OCI-LY3 (cell line): ENCODE measurements around the gene CD151.

Experiments
- H2AFZ ChIP-seq: fragments of 200-600, 300-600 bp; shearing (Covaris generic); 2 replicates; pipeline ENCODE4 v1.6.0; 2014; ENCODE audit warnings: antibody characterized with exemption, low read depth, low read length
- H3K27ac ChIP-seq: fragments of 200-600, 300-600 bp; sonication (generic); 2 replicates; pipeline ENCODE4 v1.5.1; 2014; ENCODE audit warnings: mild to moderate bottlenecking, low read length, moderate library complexity, mixed read lengths
- H3K27me3 ChIP-seq: fragments of 200-600, 300-600 bp; sonication (generic); 2 replicates; pipeline ENCODE4 v1.6.1; 2014; ENCODE audit warnings: low read depth, low read length, mixed read lengths
- H3K36me3 ChIP-seq: fragments of 200-600, 300-600 bp; sonication (generic); replicated peaks from 2 replicates; pipeline ENCODE3; 2014; ENCODE audit warnings: low read depth, low read length, mixed read lengths
- H3K4me1 ChIP-seq: fragments of 300-600, 200-600 bp; sonication (generic); 2 replicates; pipeline ENCODE4 v1.6.1; 2014; ENCODE audit warnings: low read length, mixed read lengths
- H3K4me2 ChIP-seq: fragments of 200-600, 300-600 bp; sonication (generic); 2 replicates; pipeline ENCODE4 v1.6.1; 2014; ENCODE audit warnings: low read length, mixed read lengths
- H3K4me3 ChIP-seq: fragments of 300-600, 200-600 bp; sonication (generic); 2 replicates; pipeline ENCODE4 v1.5.1; 2014; ENCODE audit warnings: antibody characterized with exemption, mild to moderate bottlenecking, low read length, moderate library complexity
- H3K79me2 ChIP-seq: fragments of 300-600, 200-600 bp; shearing (Covaris generic); 2 replicates; pipeline ENCODE4 v1.6.1; 2014; ENCODE audit warnings: mild to moderate bottlenecking, low read length, mixed read lengths
- H3K9ac ChIP-seq: fragments of 300-600, 200-600 bp; shearing (Covaris generic); 2 replicates; pipeline ENCODE4 v1.6.0; 2014; ENCODE audit warnings: mild to moderate bottlenecking, low read length, moderate library complexity
- H3K9me3 ChIP-seq: fragments of 200-600, 300-600 bp; shearing (Covaris generic); 2 replicates; pipeline ENCODE4 v1.6.1; 2014; ENCODE audit warnings: low read length, mixed read lengths; ENCODE audit not compliant: insufficient read depth
- H4K20me1 ChIP-seq: fragments of 200-600, 300-600 bp; sonication (generic); 2 replicates; pipeline ENCODE4 v1.6.1; 2016; ENCODE audit warnings: low read length, mixed read lengths; ENCODE audit not compliant: insufficient read depth
- EZH2phosphoT487 ChIP-seq: fragments of 200-600 bp; shearing (Covaris generic); IDR thresholded peaks from 2 replicates; pipeline ENCODE4 v1.6.1; 2018; ENCODE audit warnings: antibody characterized with exemption, mixed run types, low read depth
- TF ChIP-seq, protein P1 (sequence below): fragments of 200-600, 300-600 bp; sonication (generic); IDR thresholded peaks from 2 replicates; pipeline ENCODE4 v1.5.1; 2014; ENCODE audit warnings: antibody characterized with exemption, low read length, low read depth

The CD151 gene

DNA sequence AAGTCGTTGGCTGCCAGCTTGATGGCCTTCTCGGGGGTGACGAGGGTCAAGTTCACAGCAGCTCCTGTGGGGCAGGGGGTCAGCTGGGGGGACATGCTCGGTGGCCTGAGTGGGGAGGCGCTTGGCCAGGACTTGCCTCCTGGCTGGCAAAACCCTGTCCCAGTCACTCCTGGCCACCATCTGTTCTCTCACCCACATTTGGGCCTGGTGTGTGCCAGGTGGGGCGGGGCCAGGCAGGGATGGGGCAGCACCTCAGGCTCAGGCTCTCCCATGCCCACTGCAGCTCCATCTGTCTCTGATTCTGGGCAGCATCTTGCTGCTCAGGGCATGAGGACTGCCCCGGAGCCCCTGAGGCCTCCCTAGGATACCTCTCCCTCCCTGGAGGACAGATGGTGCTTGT is 39.2 kb upstream of the CD151 start:
- no peak for TF ChIP-seq EZH2phosphoT487
- TF ChIP-seq, protein P1, sequence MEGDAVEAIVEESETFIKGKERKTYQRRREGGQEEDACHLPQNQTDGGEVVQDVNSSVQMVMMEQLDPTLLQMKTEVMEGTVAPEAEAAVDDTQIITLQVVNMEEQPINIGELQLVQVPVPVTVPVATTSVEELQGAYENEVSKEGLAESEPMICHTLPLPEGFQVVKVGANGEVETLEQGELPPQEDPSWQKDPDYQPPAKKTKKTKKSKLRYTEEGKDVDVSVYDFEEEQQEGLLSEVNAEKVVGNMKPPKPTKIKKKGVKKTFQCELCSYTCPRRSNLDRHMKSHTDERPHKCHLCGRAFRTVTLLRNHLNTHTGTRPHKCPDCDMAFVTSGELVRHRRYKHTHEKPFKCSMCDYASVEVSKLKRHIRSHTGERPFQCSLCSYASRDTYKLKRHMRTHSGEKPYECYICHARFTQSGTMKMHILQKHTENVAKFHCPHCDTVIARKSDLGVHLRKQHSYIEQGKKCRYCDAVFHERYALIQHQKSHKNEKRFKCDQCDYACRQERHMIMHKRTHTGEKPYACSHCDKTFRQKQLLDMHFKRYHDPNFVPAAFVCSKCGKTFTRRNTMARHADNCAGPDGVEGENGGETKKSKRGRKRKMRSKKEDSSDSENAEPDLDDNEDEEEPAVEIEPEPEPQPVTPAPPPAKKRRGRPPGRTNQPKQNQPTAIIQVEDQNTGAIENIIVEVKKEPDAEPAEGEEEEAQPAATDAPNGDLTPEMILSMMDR, result no peak
- H3K4me3 ChIP-seq, result no peak overlapping the region
- peaks cover 11% of the 10 kb centered on the region; the same call in 1 of the 2 replicates for H4K20me1 ChIP-seq
- peaks cover 34% of the 10 kb centered on the region for H3K79me2 ChIP-seq
- H2AFZ ChIP-seq, result no peak overlapping the region
- H3K36me3 ChIP-seq, result peaks cover 3% of the 10 kb centered on the region
- H3K4me2 ChIP-seq, result no peak overlapping the region
- no peaks in the 10 kb centered on the region for H3K9me3 ChIP-seq
- H3K4me1 ChIP-seq, result peaks cover 14% of the 10 kb centered on the region
- H3K27me3 ChIP-seq, result no peaks in the 10 kb centered on the region
- H3K27ac ChIP-seq, result no peak overlapping the region
- no peak overlapping the region for H3K9ac ChIP-seq

DNA sequence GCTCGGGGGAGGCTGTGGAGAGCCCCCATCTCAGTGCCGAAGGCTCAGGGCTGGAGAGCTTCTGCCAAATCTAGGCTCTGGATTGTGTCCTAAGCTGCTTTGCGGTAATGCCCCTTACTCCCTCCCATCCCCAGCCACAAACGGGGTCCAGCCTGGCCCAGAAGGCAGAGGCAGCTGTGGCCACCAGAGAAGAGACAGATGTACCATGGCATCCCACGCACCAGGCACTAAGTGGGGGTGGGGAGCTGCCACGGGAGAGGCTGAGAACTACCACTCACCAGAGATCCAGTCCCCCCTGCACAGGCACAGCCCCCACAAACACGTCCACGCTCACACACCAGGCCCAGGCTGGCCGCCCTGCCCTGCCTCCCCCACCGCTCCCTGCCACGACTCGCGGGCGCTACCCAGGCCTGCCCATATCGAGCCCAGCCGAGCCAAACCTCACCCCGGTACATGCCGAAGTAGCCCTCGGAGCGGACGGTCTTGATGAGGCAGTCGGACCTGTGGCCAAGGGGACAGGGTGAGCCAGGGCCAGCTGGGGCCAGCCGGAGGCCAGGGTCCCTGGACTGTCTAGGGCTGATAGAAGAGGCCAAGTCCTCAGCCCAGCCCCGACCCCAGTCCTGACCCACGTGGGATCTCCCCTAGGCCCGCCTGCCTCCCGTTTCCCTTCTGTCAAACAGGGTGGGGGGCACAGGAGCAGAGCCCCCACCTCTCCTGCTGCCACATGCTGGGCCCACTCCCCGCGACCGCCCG is 38.6 kb upstream of the CD151 start:
- peaks cover 14% of the 10 kb centered on the region for H3K4me1 ChIP-seq

GRCh38 chr11:794766-795633 is 37.8 kb upstream of the CD151 start:
- peaks cover 3% of the 10 kb centered on the region for H3K36me3 ChIP-seq
- H3K27me3 ChIP-seq, result no peaks in the 10 kb centered on the region
- no peak for TF ChIP-seq EZH2phosphoT487
- TF ChIP-seq, protein P1, result no peak
- peaks cover 11% of the 10 kb centered on the region; the same call in 1 of the 2 replicates for H4K20me1 ChIP-seq
- H3K27ac ChIP-seq, result peak overlapping the region; percentile 60
- no peaks in the 10 kb centered on the region for H3K9me3 ChIP-seq
- H3K79me2 ChIP-seq, result peaks cover 34% of the 10 kb centered on the region
- H3K4me3 ChIP-seq, result peak overlapping the region; percentile 92
- H3K9ac ChIP-seq, result peak overlapping the region; percentile 87
- H3K4me2 ChIP-seq, result peak overlapping the region; percentile 98
- H3K4me1 ChIP-seq, result peaks cover 14% of the 10 kb centered on the region
- H2AFZ ChIP-seq, result no peak overlapping the region

More for the DNA sequence above, 38.6 kb upstream of the CD151 start:
- no peak for TF ChIP-seq EZH2phosphoT487
- TF ChIP-seq, protein P1, result no peak
- Histone ChIP-seq H3K79me2 (peaks cover 34% of the 10 kb centered on the region), H3K4me2 (peak overlapping the region; percentile 98; the same call in 1 of the 2 replicates), H4K20me1 (peaks cover 11% of the 10 kb centered on the region; the same call in 1 of the 2 replicates), H3K4me3 (peak overlapping the region; percentile 92; the same call in 1 of the 2 replicates), H2AFZ (no peak overlapping the region), H3K9ac (no peak overlapping the region), H3K27me3 (no peaks in the 10 kb centered on the region), H3K9me3 (no peaks in the 10 kb centered on the region), H3K27ac (no peak overlapping the region), H3K36me3 (peaks cover 3% of the 10 kb centered on the region)
